Measurements from ENCODE around the gene ARHGEF40.

DNA sequence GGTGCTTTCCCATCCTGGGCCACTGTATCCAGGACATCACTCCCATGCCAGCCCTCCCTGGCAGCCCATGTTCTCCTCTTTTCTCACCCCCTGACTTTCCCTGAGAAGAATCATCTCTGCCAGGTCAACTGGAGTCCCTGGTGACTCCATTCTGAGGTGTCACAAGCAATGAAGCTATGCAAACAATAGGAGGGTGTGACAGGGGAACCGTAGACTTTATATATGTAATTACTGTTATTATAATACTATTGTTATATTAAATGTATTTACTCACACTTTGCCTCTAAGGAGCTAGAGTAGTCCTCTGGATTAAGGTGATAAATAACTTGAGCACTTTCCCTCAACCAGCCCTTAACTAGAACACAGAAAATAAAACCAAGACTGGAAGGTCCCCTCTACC, 19.2 kb downstream of the ARHGEF40 start:
- TF ChIP-seq, protein P1, sequence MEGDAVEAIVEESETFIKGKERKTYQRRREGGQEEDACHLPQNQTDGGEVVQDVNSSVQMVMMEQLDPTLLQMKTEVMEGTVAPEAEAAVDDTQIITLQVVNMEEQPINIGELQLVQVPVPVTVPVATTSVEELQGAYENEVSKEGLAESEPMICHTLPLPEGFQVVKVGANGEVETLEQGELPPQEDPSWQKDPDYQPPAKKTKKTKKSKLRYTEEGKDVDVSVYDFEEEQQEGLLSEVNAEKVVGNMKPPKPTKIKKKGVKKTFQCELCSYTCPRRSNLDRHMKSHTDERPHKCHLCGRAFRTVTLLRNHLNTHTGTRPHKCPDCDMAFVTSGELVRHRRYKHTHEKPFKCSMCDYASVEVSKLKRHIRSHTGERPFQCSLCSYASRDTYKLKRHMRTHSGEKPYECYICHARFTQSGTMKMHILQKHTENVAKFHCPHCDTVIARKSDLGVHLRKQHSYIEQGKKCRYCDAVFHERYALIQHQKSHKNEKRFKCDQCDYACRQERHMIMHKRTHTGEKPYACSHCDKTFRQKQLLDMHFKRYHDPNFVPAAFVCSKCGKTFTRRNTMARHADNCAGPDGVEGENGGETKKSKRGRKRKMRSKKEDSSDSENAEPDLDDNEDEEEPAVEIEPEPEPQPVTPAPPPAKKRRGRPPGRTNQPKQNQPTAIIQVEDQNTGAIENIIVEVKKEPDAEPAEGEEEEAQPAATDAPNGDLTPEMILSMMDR (conservative IDR thresholded peaks at IDR 0.05; ENCODE audit: low read length): no peak
- no peak for TF ChIP-seq EZH2phosphoT487 (IDR thresholded peaks at IDR 0.05; ENCODE audit: borderline replicate concordance)
